Measurements from ENCODE around the gene HSDL2. TPM values are rescaled to one million over a fixed set of nuclear protein-coding genes. Genes with fewer than 3 reads are reported as not detected.

Gene HSDL2
- total and polyA plus RNA-seq, 2 of the 4 experiments (the other 2 are of a cell fraction), result 17.7 to 65.8 TPM

DNA sequence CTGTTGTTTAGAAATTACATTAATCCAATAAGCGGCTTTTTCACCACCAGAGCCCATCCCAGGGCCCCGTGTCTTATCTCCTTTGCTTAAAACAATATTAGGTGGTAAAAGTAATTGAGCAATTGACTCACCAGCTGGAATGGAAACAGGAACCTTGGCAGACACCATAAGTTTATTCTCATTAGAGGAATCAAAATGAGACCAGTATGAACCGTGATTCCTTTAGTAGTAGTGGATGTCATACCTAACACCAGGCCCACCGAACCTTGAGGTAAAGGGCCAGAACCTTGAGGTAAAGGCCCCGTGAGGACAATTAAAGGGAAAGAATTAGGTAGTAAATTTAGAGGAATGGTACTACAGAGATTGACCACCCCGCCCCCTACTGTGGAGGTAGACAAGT lies 16.5 kb downstream of the HSDL2 start:
- Histone ChIP-seq H3K27me3 (ENCODE audit: control insufficient read depth, insufficient read depth, low read length) (no peaks in the 10 kb centered on the region), H3K9me1 (ENCODE audit: insufficient read depth, low read length) (no peaks in the 10 kb centered on the region), H3K14ac (replicated peaks; ENCODE audit: low read depth, low read length) (no peak overlapping the region), H3K4me3 (ENCODE audit: insufficient read depth, low read depth, low read length) (no peak overlapping the region), H3K18ac (ENCODE audit: low read depth, low read length) (no peak overlapping the region), H3K27ac (ENCODE audit: insufficient read depth, low read length) (no peak overlapping the region), H3K56ac (ENCODE audit: extremely low read depth, insufficient read depth, low read length) (no peak overlapping the region), H2AK9ac (replicated peaks; ENCODE audit: low read depth, low read length, poor library complexity) (no peak overlapping the region), H2BK5ac (ENCODE audit: low read depth, low read length, poor library complexity, severe bottlenecking) (no peak overlapping the region), H2BK15ac (ENCODE audit: low read depth, low read length) (no peak overlapping the region), H2AFZ (replicated peaks; ENCODE audit: low read length, poor library complexity) (no peak overlapping the region), H4K8ac (ENCODE audit: low read depth in 2 of 2, low read length in 2 of 2) (no peak overlapping the region), H2AK5ac (ENCODE audit: low read depth, low read length) (no peak overlapping the region), H4K5ac (ENCODE audit: low read depth, low read length) (no peak overlapping the region), H3K9ac (ENCODE audit: low read depth, low read length) (no peak overlapping the region), H3K23ac (ENCODE audit: low read depth, low read length) (no peak overlapping the region), H3K79me1 (ENCODE audit: low read depth in 1 of 2, low read length in 2 of 2) (peaks cover 19 to 27% of the 10 kb centered on the region in 2 experiments), H3K4me1 (ENCODE audit: control insufficient read depth, insufficient read depth, low read length) (no peaks in the 10 kb centered on the region), H4K20me1 (ENCODE audit: insufficient read depth, low read length) (no peaks in the 10 kb centered on the region; the same call in 1 of the 2 replicates), H3K36me3 (ENCODE audit: control insufficient read depth, insufficient read depth, low read length) (no peaks in the 10 kb centered on the region; the same call in none of the 2 replicates), H2BK120ac (ENCODE audit: low read depth, low read length) (no peak overlapping the region), H3K4me2 (ENCODE audit: low read depth, low read length) (no peak overlapping the region), H3K4ac (ENCODE audit: low read depth, low read length) (no peak overlapping the region), H2BK20ac (ENCODE audit: low read depth, low read length) (no peak overlapping the region), H3K9me3 (ENCODE audit: control insufficient read depth, insufficient read depth, low read length) (peaks cover 5% of the 10 kb centered on the region), H4K91ac (ENCODE audit: insufficient read depth, low read depth, low read length) (no peak overlapping the region)
- TF ChIP-seq MAFK (IDR thresholded peaks at IDR 0.05; ENCODE audit: low read depth, low read length) (no peak), RFX5 (IDR thresholded peaks at IDR 0.05; ENCODE audit: low read depth, low read length) (no peak), FOS (IDR thresholded peaks at IDR 0.05; ENCODE audit: low read depth, low read length) (no peak), NFE2L2 (IDR thresholded peaks at IDR 0.05; ENCODE audit: low read depth, low read length) (no peak), CHD1 (IDR thresholded peaks at IDR 0.05; ENCODE audit: low read depth, low read length) (no peak), BHLHE40 (IDR thresholded peaks at IDR 0.05; ENCODE audit: low read depth, low read length) (no peak), SMC3 (IDR thresholded peaks at IDR 0.05; ENCODE audit: low read depth, low read length) (no peak), MAZ (IDR thresholded peaks at IDR 0.05; ENCODE audit: borderline replicate concordance, low read depth, low read length) (no peak), CEBPB (IDR thresholded peaks at IDR 0.05; ENCODE audit: low read depth, low read length) (no peak), RCOR1 (IDR thresholded peaks at IDR 0.05; ENCODE audit: insufficient replicate concordance, low read length) (no peak), POLR2A (IDR thresholded peaks at IDR 0.05; ENCODE audit: low read depth, low read length) (no peak)
- TF ChIP-seq, protein P1, sequence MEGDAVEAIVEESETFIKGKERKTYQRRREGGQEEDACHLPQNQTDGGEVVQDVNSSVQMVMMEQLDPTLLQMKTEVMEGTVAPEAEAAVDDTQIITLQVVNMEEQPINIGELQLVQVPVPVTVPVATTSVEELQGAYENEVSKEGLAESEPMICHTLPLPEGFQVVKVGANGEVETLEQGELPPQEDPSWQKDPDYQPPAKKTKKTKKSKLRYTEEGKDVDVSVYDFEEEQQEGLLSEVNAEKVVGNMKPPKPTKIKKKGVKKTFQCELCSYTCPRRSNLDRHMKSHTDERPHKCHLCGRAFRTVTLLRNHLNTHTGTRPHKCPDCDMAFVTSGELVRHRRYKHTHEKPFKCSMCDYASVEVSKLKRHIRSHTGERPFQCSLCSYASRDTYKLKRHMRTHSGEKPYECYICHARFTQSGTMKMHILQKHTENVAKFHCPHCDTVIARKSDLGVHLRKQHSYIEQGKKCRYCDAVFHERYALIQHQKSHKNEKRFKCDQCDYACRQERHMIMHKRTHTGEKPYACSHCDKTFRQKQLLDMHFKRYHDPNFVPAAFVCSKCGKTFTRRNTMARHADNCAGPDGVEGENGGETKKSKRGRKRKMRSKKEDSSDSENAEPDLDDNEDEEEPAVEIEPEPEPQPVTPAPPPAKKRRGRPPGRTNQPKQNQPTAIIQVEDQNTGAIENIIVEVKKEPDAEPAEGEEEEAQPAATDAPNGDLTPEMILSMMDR (conservative IDR thresholded peaks at IDR 0.05; ENCODE audit: low read depth, low read length), result no peak
- TF ChIP-seq, protein P2, sequence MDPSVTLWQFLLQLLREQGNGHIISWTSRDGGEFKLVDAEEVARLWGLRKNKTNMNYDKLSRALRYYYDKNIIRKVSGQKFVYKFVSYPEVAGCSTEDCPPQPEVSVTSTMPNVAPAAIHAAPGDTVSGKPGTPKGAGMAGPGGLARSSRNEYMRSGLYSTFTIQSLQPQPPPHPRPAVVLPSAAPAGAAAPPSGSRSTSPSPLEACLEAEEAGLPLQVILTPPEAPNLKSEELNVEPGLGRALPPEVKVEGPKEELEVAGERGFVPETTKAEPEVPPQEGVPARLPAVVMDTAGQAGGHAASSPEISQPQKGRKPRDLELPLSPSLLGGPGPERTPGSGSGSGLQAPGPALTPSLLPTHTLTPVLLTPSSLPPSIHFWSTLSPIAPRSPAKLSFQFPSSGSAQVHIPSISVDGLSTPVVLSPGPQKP (IDR thresholded peaks at IDR 0.05; ENCODE audit: borderline replicate concordance, low read depth, low read length), result no peak
- TF ChIP-seq, protein P3, sequence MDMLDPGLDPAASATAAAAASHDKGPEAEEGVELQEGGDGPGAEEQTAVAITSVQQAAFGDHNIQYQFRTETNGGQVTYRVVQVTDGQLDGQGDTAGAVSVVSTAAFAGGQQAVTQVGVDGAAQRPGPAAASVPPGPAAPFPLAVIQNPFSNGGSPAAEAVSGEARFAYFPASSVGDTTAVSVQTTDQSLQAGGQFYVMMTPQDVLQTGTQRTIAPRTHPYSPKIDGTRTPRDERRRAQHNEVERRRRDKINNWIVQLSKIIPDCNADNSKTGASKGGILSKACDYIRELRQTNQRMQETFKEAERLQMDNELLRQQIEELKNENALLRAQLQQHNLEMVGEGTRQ (IDR thresholded peaks at IDR 0.05; ENCODE audit: low read depth, low read length), result no peak
- dilution Hi-C loops (cut with HindIII; ENCODE audit: low sequenced_read_pairs, unreplicated experiment) (no loop called here), intact Hi-C loops (cut with micrococcal nuclease) (no loop called here), in situ Hi-C loops (cut with MboI; ENCODE audit: low sequenced_read_pairs) (no loop called here)
- POLR2A ChIA-PET (ENCODE audit: unreplicated experiment), result no interaction called here
- DNase-seq, result no peak
- ATAC-seq (ENCODE audit: low read depth), result no peak
- no TSS peak for BruUV-seq (replicated peaks)
- WGBS, 2 experiments (ENCODE audit: extremely low coverage in 2 of 2, insufficient read length in 1 of 2), result no CpG with 5 or more reads among the region's 6 CpGs
- CTCF ChIA-PET, result no interaction called here
